Endothelial cell (in vitro differentiated cells): Measurements from ENCODE around the gene NAP1L4. TPM values are rescaled to one million over a fixed set of nuclear protein-coding genes. Genes with fewer than 3 reads are reported as not detected.
A peak's percentile ranks its signal among the peaks of the same experiment; 100 is the strongest.

Experiments
- DNase-seq: peaks from one replicate; pipeline ENCODE4 v3.0.0; 2021; ENCODE audit warnings: low spot score
- H3K27ac Mint-ChIP-seq: one replicate; pipeline ENCODE4 v1.8.0; 2021; ENCODE audit warnings: mixed read lengths, inconsistent platforms; ENCODE audit not compliant: unreplicated experiment
- H3K27me3 Mint-ChIP-seq: one replicate; pipeline ENCODE4 v1.8.0; 2021; ENCODE audit warnings: mild to moderate bottlenecking, moderate library complexity, mixed read lengths, inconsistent platforms; ENCODE audit not compliant: unreplicated experiment
- H3K36me3 Mint-ChIP-seq: one replicate; pipeline ENCODE4 v1.8.0; 2021; ENCODE audit warnings: mild to moderate bottlenecking, low read depth, mixed read lengths, inconsistent platforms; ENCODE audit not compliant: unreplicated experiment
- H3K4me1 Mint-ChIP-seq: one replicate; pipeline ENCODE4 v1.8.0; 2021; ENCODE audit warnings: mild to moderate bottlenecking, mixed read lengths, inconsistent platforms; ENCODE audit not compliant: unreplicated experiment
- H3K4me3 Mint-ChIP-seq: one replicate; pipeline ENCODE4 v1.8.0; 2021; ENCODE audit warnings: mild to moderate bottlenecking, mixed read lengths, inconsistent platforms; ENCODE audit not compliant: unreplicated experiment
- H3K9me3 Mint-ChIP-seq: one replicate; pipeline ENCODE4 v1.8.0; 2021; ENCODE audit warnings: mixed read lengths, inconsistent platforms; ENCODE audit not compliant: unreplicated experiment
- total RNA-seq: library from RNA; stranded (reverse); fragmentation: NEBNext Ultra II Directional; extraction: Animal tissue kit (Norgen Biotek cat#: 25700); gene quantifications from one replicate; pipeline ENCODE4 v1.2.1, GENCODE V29; 2021; ENCODE audit not compliant: unreplicated experiment
- TF ChIP-seq, protein P1 (sequence below): fragments of 200-600 bp; sonication (generic); IDR thresholded peaks from one replicate; pipeline ENCODE4 v1.5.0; 2021; ENCODE audit warnings: antibody characterized with exemption; ENCODE audit not compliant: unreplicated experiment

The NAP1L4 gene
- total RNA-seq, 1 donor from 2014 or later: 148 TPM

DNA sequence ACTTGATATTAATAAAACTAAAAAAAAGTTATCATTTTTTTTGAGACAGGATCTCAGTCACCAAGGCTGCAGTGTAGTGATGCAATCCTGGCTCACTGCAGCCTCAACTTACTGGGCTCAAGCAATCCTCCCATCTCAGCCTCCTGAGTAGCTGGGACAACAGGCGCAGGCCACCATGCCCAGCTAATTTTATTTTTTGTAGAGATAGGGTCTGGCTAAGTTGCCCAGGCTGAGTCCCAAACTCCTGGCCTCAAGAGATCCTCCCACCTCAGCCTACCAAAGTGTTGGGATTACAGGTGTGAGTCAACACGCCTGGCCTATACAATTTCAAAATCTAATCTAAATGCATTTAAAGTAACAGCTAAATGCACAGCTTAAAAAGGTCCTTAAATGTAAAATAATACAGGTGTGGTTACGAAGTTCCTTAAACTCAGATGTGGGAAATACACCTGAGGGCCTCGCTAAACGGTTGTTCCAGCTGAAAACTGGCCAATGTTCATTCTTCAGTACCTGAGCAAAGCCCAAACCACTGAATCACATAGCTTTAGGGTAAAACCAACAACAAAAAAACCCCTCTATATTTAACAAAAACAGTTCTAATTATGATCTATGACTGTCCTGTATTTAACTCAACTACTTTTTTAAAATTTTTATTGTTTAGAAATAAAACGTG is 11.8 kb downstream of the NAP1L4 start:
- DNase-seq: no peak
- Mint-ChIP-seq H3K27me3 (peaks cover 1% of the 10 kb centered on the region), H3K9me3 (no peaks in the 10 kb centered on the region), H3K4me3 (no peak overlapping the region), H3K4me1 (peaks cover 2% of the 10 kb centered on the region), H3K27ac (no peak overlapping the region), H3K36me3 (peaks cover 15% of the 10 kb centered on the region)
- TF ChIP-seq, protein P1, sequence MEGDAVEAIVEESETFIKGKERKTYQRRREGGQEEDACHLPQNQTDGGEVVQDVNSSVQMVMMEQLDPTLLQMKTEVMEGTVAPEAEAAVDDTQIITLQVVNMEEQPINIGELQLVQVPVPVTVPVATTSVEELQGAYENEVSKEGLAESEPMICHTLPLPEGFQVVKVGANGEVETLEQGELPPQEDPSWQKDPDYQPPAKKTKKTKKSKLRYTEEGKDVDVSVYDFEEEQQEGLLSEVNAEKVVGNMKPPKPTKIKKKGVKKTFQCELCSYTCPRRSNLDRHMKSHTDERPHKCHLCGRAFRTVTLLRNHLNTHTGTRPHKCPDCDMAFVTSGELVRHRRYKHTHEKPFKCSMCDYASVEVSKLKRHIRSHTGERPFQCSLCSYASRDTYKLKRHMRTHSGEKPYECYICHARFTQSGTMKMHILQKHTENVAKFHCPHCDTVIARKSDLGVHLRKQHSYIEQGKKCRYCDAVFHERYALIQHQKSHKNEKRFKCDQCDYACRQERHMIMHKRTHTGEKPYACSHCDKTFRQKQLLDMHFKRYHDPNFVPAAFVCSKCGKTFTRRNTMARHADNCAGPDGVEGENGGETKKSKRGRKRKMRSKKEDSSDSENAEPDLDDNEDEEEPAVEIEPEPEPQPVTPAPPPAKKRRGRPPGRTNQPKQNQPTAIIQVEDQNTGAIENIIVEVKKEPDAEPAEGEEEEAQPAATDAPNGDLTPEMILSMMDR: no peak

DNA sequence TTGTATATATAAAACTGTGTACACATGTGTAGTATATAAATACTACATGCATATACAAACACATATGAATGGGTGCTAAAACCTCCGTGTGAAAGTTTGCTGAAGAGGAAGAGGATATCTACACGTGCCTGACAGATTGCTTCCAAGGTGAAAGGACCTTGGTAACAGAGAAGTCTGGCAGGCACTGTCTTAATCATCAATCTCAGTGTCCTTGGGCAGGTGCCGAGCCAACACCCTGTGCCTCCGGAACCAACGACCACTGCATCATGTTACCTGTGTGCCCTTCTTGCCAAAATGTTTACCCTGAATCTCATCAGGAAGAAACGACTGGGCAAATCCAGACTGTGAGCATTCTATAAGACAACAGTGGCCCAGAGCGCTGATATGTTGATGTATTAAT is 15.0 kb downstream of the NAP1L4 start:
- Mint-ChIP-seq H3K36me3 (peaks cover 29% of the 10 kb centered on the region), H3K27ac (no peak overlapping the region), H3K27me3 (peaks cover 3% of the 10 kb centered on the region)

DNA sequence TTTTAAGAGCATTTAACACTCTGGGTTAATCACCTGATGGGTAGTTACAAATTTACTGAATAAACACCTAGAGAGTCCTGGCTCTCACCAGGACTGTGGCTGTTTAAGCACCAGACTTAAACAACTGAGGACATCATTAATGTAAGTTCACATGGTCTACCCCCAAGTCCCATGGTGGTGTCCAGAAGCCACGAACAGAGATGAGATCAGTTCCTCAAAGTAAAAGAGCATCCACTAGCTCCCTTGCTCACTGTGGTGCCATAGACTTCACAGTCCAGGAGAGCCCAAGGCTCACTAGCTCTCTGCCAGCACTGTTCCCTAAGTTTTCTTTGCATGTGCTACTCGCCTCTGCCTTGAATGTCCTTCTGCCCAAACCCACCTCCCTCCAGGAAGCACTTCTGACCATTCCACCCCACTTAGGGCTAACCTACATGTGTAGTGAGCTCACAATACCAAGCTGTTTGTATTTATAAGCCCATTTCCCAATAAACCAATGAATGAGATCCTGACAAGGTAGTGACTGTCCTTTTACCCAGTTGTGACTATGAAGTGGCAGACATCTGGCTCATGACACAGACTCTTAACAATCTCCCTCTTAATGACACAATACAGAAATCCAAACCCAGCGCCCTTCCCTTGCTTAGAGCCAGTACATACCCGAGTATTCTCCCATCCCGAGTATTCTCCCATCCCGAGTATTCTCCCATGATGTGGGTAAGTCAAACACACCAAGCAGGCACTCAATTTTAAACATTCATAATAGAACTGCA is 15.7 kb downstream of the NAP1L4 start:
- Mint-ChIP-seq H3K27me3 (peaks cover 3% of the 10 kb centered on the region), H3K4me1 (no peaks in the 10 kb centered on the region), H3K9me3 (no peaks in the 10 kb centered on the region), H3K4me3 (peak overlapping the region; percentile 34), H3K36me3 (peaks cover 34% of the 10 kb centered on the region), H3K27ac (no peak overlapping the region)
- no peak for DNase-seq
- TF ChIP-seq, protein P1: no peak

More for the DNA sequence above, 15.0 kb downstream of the NAP1L4 start:
- TF ChIP-seq, protein P1: no peak
- Mint-ChIP-seq H3K4me1 (peaks cover 2% of the 10 kb centered on the region), H3K4me3 (no peak overlapping the region), H3K9me3 (no peaks in the 10 kb centered on the region)
- DNase-seq: no peak

DNA sequence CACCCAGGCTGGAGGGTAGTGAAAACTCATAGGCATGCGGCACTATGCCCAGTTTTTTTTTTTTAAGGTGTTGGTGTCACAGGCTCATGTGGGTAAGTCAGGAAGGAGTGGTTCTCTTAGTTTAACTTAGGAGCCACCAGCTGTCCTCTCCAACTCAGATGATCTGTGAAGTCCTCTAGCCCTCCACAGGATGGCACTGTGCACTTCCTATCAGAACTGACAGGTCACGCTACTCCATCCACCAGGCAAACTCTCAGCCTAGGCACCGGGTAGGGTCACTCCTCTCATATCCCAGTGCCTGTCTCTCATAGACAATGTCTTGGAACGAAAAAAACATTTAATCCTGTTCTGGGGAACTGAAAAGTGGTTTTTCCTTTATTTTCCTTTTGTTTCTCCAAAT is 16.5 kb downstream of the NAP1L4 start:
- H3K9me3 Mint-ChIP-seq: no peaks in the 10 kb centered on the region
- H3K4me3 Mint-ChIP-seq: no peak overlapping the region
- no peak overlapping the region for H3K27ac Mint-ChIP-seq
- H3K27me3 Mint-ChIP-seq: peaks cover 3% of the 10 kb centered on the region
- no peak for DNase-seq
- H3K36me3 Mint-ChIP-seq: peaks cover 40% of the 10 kb centered on the region
- H3K4me1 Mint-ChIP-seq: no peaks in the 10 kb centered on the region
- TF ChIP-seq, protein P1: no peak

DNA sequence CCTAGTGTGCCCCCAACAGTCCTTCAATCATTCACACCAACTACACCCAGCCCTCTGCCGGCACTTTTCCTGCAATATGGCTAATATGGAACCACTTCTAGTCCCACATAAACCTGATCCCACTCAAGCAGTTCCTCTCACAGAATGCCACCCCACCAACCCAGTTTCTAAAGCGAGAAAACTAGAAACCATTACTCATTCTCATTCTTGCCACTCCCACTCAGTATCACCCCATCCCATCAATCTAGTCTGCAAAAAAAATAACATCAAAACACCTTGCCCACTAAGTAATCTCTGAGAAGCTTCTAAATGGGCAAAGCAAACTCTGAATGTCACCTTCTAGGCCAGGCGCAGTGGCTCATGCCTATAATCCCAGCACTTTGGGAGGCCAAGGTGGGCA is 17.9 kb downstream of the NAP1L4 start:
- Mint-ChIP-seq H3K4me3 (no peak overlapping the region), H3K36me3 (peaks cover 47% of the 10 kb centered on the region), H3K27me3 (peaks cover 4% of the 10 kb centered on the region), H3K27ac (peak overlapping the region; percentile 64), H3K9me3 (no peaks in the 10 kb centered on the region), H3K4me1 (no peaks in the 10 kb centered on the region)
- TF ChIP-seq, protein P1: no peak
- DNase-seq: no peak
